Colonic mucosa (tissue), 4 donors: Measurements from ENCODE around the gene NEMP2. TPM values are rescaled to one million over a fixed set of nuclear protein-coding genes. Genes with fewer than 3 reads are reported as not detected.
A peak's percentile ranks its signal among the peaks of the same experiment; 100 is the strongest.

Experiments
- DNase-seq: peaks from one replicate; pipeline ENCODE4 v3.0.0-alpha.2; 2020
- H3K27ac ChIP-seq: fragments of 200-600 bp; one replicate; pipeline ENCODE4 v1.8.0; 2021
- H3K27me3 ChIP-seq: fragments of 200-600 bp; one replicate; pipeline ENCODE4 v1.8.0; 2021
- H3K36me3 ChIP-seq: fragments of 200-600 bp; one replicate; pipeline ENCODE4 v1.8.0; 2021
- H3K4me1 ChIP-seq: fragments of 200-600 bp; one replicate; pipeline ENCODE4 v1.8.0; 2021; ENCODE audit warnings: mild to moderate bottlenecking
- H3K4me3 ChIP-seq: fragments of 200-600 bp; one replicate; pipeline ENCODE4 v1.8.0; 2021
- H3K9ac ChIP-seq, 2 donors: one replicate each; pipeline ENCODE4 v1.7.0; 2013; ENCODE audit warnings: control low read depth in 2 of 2, low read depth in 2 of 2, low read length in 2 of 2
- H3K9me3 ChIP-seq: fragments of 200-600 bp; one replicate; pipeline ENCODE4 v1.8.0; 2021
- CTCF ChIP-seq: fragments of 200-600 bp; IDR thresholded peaks from one replicate; pipeline ENCODE4 v1.8.0; 2022; ENCODE audit warnings: antibody characterized with exemption, mild to moderate bottlenecking
- intact Hi-C: fragments of 100-400 bp; cut with DNase I; formaldehyde crosslinking; loops from one replicate; pipeline ENCODE4 v1.14.1; 2022
- total RNA-seq, 2 donors: library from RNA; stranded (reverse); fragmentation: NEBNext Ultra II Directional in 1 of 2; extraction: Animal tissue kit (Norgen Biotek cat#: 25700) in 1 of 2; gene quantifications; one replicate each; pipeline ENCODE4 v1.2.1, GENCODE V29; 2021
- donor health status: healthy.
- donor health status: DM: no; HTN: no; CAD: no.
- donor health status: DM: no; HTN: no; CAD: no.

The NEMP2 gene
- total RNA-seq, 2 donors from 2014 or later: 3.6 to 5.1 TPM

- no peak overlapping the region for H3K4me3 ChIP-seq
- no peaks in the 10 kb centered on the region for H3K36me3 ChIP-seq
- peak overlapping the region; percentile 2 for H3K27ac ChIP-seq
- no peak for TF ChIP-seq CTCF
- peaks cover 23% of the 10 kb centered on the region for H3K4me1 ChIP-seq
- no peak for DNase-seq
- H3K9me3 ChIP-seq: no peaks in the 10 kb centered on the region
- peak overlapping the region in 1 of 2 donors; percentile 6 for H3K9ac ChIP-seq
- H3K27me3 ChIP-seq: no peaks in the 10 kb centered on the region
- intact Hi-C loops: no loop called here
Measured at GRCh38 chr2:190467575-190468083, 66.9 kb downstream of the NEMP2 start.

GRCh38 chr2:190466819-190467446, 67.6 kb downstream of the NEMP2 start:
- TF ChIP-seq CTCF: no peak
- intact Hi-C loops: no loop called here

GRCh38 chr2:190465060-190465459, 69.5 kb downstream of the NEMP2 start:
- Histone ChIP-seq H3K9me3 (no peaks in the 10 kb centered on the region), H3K4me3 (no peak overlapping the region), H3K9ac (no peak overlapping the region), H3K4me1 (peaks cover 18% of the 10 kb centered on the region), H3K27ac (no peak overlapping the region), H3K27me3 (no peaks in the 10 kb centered on the region), H3K36me3 (no peaks in the 10 kb centered on the region)
- intact Hi-C loops: no loop called here
- TF ChIP-seq CTCF: no peak
- DNase-seq: no peak

More at GRCh38 chr2:190466819-190467446, 67.6 kb downstream of the NEMP2 start:
- Histone ChIP-seq H3K9me3 (no peaks in the 10 kb centered on the region), H3K27me3 (no peaks in the 10 kb centered on the region), H3K9ac (no peak overlapping the region), H3K4me1 (peaks cover 23% of the 10 kb centered on the region), H3K4me3 (no peak overlapping the region), H3K36me3 (no peaks in the 10 kb centered on the region), H3K27ac (peak overlapping the region; percentile 4)
- no peak for DNase-seq

GRCh38 chr2:190462611-190463010, 71.9 kb downstream of the NEMP2 start:
- no peak for DNase-seq
- Histone ChIP-seq H3K27me3 (no peaks in the 10 kb centered on the region), H3K9me3 (no peaks in the 10 kb centered on the region), H3K9ac (no peak overlapping the region), H3K4me3 (no peak overlapping the region), H3K27ac (no peak overlapping the region), H3K4me1 (peaks cover 6% of the 10 kb centered on the region), H3K36me3 (no peaks in the 10 kb centered on the region)
- no peak for TF ChIP-seq CTCF
- intact Hi-C loops: no loop called here

GRCh38 chr2:190462181-190462580, 72.3 kb downstream of the NEMP2 start:
- TF ChIP-seq CTCF: no peak
- no peak for DNase-seq
- Histone ChIP-seq H3K36me3 (no peaks in the 10 kb centered on the region), H3K4me3 (no peak overlapping the region), H3K9ac (no peak overlapping the region), H3K27ac (no peak overlapping the region), H3K9me3 (no peaks in the 10 kb centered on the region), H3K27me3 (no peaks in the 10 kb centered on the region), H3K4me1 (peaks cover 2% of the 10 kb centered on the region)
- intact Hi-C loops: no loop called here
